ENCODE measurements around the gene RPA3.

Gene RPA3

GRCh38 chr7:7718492-7718891 lies at the start of gene RPA3:
Gene RPA3, minus strand, starts transcription at chr7:7718607. Its CDS starts 78,189 bp downstream, at chr7:7640418.
- H3K27ac ChIP-seq = no peak within 1 kb of the TSS
- TF ChIP-seq CTCF (IDR thresholded peaks at IDR 0.05) = no peak

GRCh38 chr7:7766671-7767070 lies 48.3 kb upstream of the RPA3 start:
- TF ChIP-seq CTCF (IDR thresholded peaks at IDR 0.05) = no peak

More at GRCh38 chr7:7718492-7718891, at the start of gene RPA3:
- H3K4me3 ChIP-seq = no peak within 1 kb of the TSS
- DNase-seq (ENCODE audit: low spot score) = no peak

GRCh38 chr7:7765422-7765821 lies 47.0 kb upstream of the RPA3 start:
- no peak for TF ChIP-seq CTCF (IDR thresholded peaks at IDR 0.05)
- no peak for DNase-seq (ENCODE audit: low spot score)
- no peak overlapping the region for H3K4me3 ChIP-seq
- H3K27ac ChIP-seq = no peak overlapping the region

More at GRCh38 chr7:7766671-7767070, 48.3 kb upstream of the RPA3 start:
- DNase-seq (ENCODE audit: low spot score) = no peak
- no peak overlapping the region for H3K4me3 ChIP-seq
- H3K27ac ChIP-seq = no peak overlapping the region

GRCh38 chr7:7764520-7765396 lies 46.4 kb upstream of the RPA3 start:
- no peak for DNase-seq (ENCODE audit: low spot score)
- Histone ChIP-seq H3K27ac (no peak overlapping the region), H3K4me3 (no peak overlapping the region)
- TF ChIP-seq CTCF (IDR thresholded peaks at IDR 0.05) = no peak

- H3K27ac ChIP-seq = peak overlapping the region; percentile 30 to 66
Observed at GRCh38 chr7:7761974-7762779, 43.8 kb upstream of the RPA3 start.

GRCh38 chr7:7761340-7761973 lies 43.0 kb upstream of the RPA3 start:
- TF ChIP-seq CTCF (IDR thresholded peaks at IDR 0.05) = no peak
- peak overlapping the region; percentile 69 for H3K4me3 ChIP-seq
- no peak for DNase-seq (ENCODE audit: low spot score)
- H3K27ac ChIP-seq = peak overlapping the region in 1 of 2 donors; percentile 30

More at GRCh38 chr7:7761974-7762779, 43.8 kb upstream of the RPA3 start:
- DNase-seq (ENCODE audit: low spot score) = no peak
- no peak for TF ChIP-seq CTCF (IDR thresholded peaks at IDR 0.05)
- H3K4me3 ChIP-seq = peak overlapping the region; percentile 69
